WTC11 (cell line): Measurements from ENCODE around the gene RELCH.

Source experiments
- ATF2 ChIP-seq: sonication (generic); formaldehyde crosslinking; IDR thresholded peaks from 2 replicates; pipeline ENCODE4 v1.8.1; 2022; ENCODE audit warnings: low read depth, missing genetic modification reagents, borderline replicate concordance
- CTCF ChIP-seq: fragments of 200-600 bp; IDR thresholded peaks from 2 replicates; pipeline ENCODE4 v1.8.0; 2022; ENCODE audit warnings: antibody characterized with exemption
- HMGA2 ChIP-seq: fragments of 250-450 bp; sonication (Bioruptor Pico); IDR thresholded peaks from 2 replicates; pipeline ENCODE4 v1.4.0; 2021; ENCODE audit warnings: mild to moderate bottlenecking, moderate library complexity
- NR3C1 ChIP-seq: sonication (generic); formaldehyde crosslinking; conservative IDR thresholded peaks from 2 replicates; pipeline ENCODE4 v1.8.1; 2023; ENCODE audit warnings: low read depth, mild to moderate bottlenecking, missing genetic modification reagents
- USF1 ChIP-seq: sonication (generic); formaldehyde crosslinking; IDR thresholded peaks from 2 replicates; pipeline ENCODE4 v1.8.0; 2022; ENCODE audit warnings: mild to moderate bottlenecking, missing genetic modification reagents
- USF2 ChIP-seq: sonication (generic); formaldehyde crosslinking; IDR thresholded peaks from 2 replicates; pipeline ENCODE4 v1.8.1; 2023; ENCODE audit warnings: mild to moderate bottlenecking, missing genetic modification reagents, moderate library complexity
- ZMAT4 ChIP-seq: fragments of 250-450 bp; sonication (Bioruptor Pico); IDR thresholded peaks from 2 replicates; pipeline ENCODE4 v1.9.0; 2021; ENCODE audit warnings: mild to moderate bottlenecking
- ZNF219 ChIP-seq: sonication (generic); formaldehyde crosslinking; IDR thresholded peaks from 2 replicates; pipeline ENCODE4 v1.8.0; 2023; ENCODE audit warnings: missing genetic modification reagents, mild to moderate bottlenecking, borderline replicate concordance

GRCh38 chr18:62321201-62321600 lies 134.1 kb downstream of the RELCH start:
- TF ChIP-seq ZMAT4 (CRISPR knock-in tag) (no peak), CTCF (no peak), ZNF219 (CRISPR knock-in tag) (no peak), ATF2 (CRISPR knock-in tag) (no peak), HMGA2 (no peak), USF1 (CRISPR knock-in tag) (no peak), NR3C1 (CRISPR knock-in tag) (no peak), USF2 (CRISPR knock-in tag) (no peak)
